Neural cell (in vitro differentiated cells): Measurements from ENCODE around the gene CACNA2D2. TPM values are rescaled to one million over a fixed set of nuclear protein-coding genes. Genes with fewer than 3 reads are reported as not detected.

ENCODE experiments used
- H2AFZ ChIP-seq: fragments of 200-600, 300-800 bp; sonication (generic), shearing (Covaris generic); 2 replicates; pipeline ENCODE4 v1.6.0; 2014; ENCODE audit warnings: low read depth, mild to moderate bottlenecking, antibody characterized with exemption, low read length, moderate library complexity
- H3F3A ChIP-seq: fragments of 200-600 bp; shearing (Covaris generic); 2 replicates; pipeline ENCODE4 v1.6.1; 2016; ENCODE audit warnings: mild to moderate bottlenecking, moderate library complexity, mixed read lengths, antibody characterized with exemption, low read length; ENCODE audit not compliant: insufficient read depth, poor library complexity, severe bottlenecking
- H3K27ac ChIP-seq: fragments of 200-600, 300-800 bp; sonication (generic), shearing (Covaris generic); 2 replicates; pipeline ENCODE4 v1.5.1; 2014; ENCODE audit warnings: mild to moderate bottlenecking, low read length, moderate library complexity
- H3K27me3 ChIP-seq: fragments of 300-800, 200-600 bp; sonication (generic), shearing (Covaris generic); 2 replicates; pipeline ENCODE4 v1.6.0; 2014; ENCODE audit warnings: mild to moderate bottlenecking, low read depth, low read length, moderate library complexity; ENCODE audit not compliant: insufficient read depth
- H3K36me3 ChIP-seq: fragments of 300-800, 200-600 bp; sonication (generic), shearing (Covaris generic); 2 replicates; pipeline ENCODE4 v1.5.1; 2014; ENCODE audit warnings: mild to moderate bottlenecking, antibody characterized with exemption, low read length, moderate library complexity; ENCODE audit not compliant: insufficient read depth
- H3K4me2 ChIP-seq: fragments of 300-800, 200-600 bp; sonication (generic), shearing (Covaris generic); 2 replicates; pipeline ENCODE4 v1.6.0; 2014; ENCODE audit warnings: mild to moderate bottlenecking, low read length
- H3K4me3 ChIP-seq: fragments of 300-800, 200-600 bp; sonication (generic), shearing (Covaris generic); 2 replicates; pipeline ENCODE4 v1.5.1; 2014; ENCODE audit warnings: mild to moderate bottlenecking, low read length, moderate library complexity
- H3K79me2 ChIP-seq: fragments of 200-600 bp; shearing (Covaris generic); replicated peaks from 2 replicates; pipeline ENCODE4 v1.6.0; 2014; ENCODE audit warnings: mild to moderate bottlenecking, low read length, moderate library complexity; ENCODE audit not compliant: insufficient read depth
- H3K9ac ChIP-seq: fragments of 300-800, 200-600 bp; sonication (generic), shearing (Covaris generic); 2 replicates; pipeline ENCODE4 v1.6.1; 2016; ENCODE audit warnings: mild to moderate bottlenecking, low read length, mixed read lengths
- H3K9me2 ChIP-seq: fragments of 200-600 bp; shearing (Covaris generic); 2 replicates; pipeline ENCODE4 v1.6.1; 2016; ENCODE audit warnings: mild to moderate bottlenecking, low read length, mixed read lengths; ENCODE audit not compliant: insufficient read depth
- H3K9me3 ChIP-seq: fragments of 200-600, 300-800 bp; sonication (generic), shearing (Covaris generic); 2 replicates; pipeline ENCODE4 v1.6.1; 2016; ENCODE audit warnings: mild to moderate bottlenecking, mixed run types, low read length, moderate library complexity, mixed read lengths
- H4K20me1 ChIP-seq: fragments of 200-600 bp; shearing (Covaris generic); 2 replicates; pipeline ENCODE4 v1.6.1; 2016; ENCODE audit warnings: mild to moderate bottlenecking, mixed run types; ENCODE audit not compliant: insufficient read depth
- EP300 ChIP-seq: fragments of 450-650 bp; conservative IDR thresholded peaks from 2 replicates; pipeline ENCODE4 v1.6.1; 2014; ENCODE audit warnings: antibody characterized with exemption, mild to moderate bottlenecking, moderate library complexity; ENCODE audit not compliant: poor library complexity, severe bottlenecking
- EZH2 ChIP-seq: fragments of 200-600, 300-800 bp; shearing (Covaris generic), sonication (generic); IDR thresholded peaks from 2 replicates; pipeline ENCODE4 v1.6.1; 2014; ENCODE audit warnings: antibody characterized with exemption, low read length, borderline replicate concordance, mild to moderate bottlenecking; ENCODE audit not compliant: insufficient read depth, poor library complexity, severe bottlenecking
- MXI1 ChIP-seq: fragments of 450-650 bp; conservative IDR thresholded peaks from 2 replicates; pipeline ENCODE4 v1.6.1; 2014; ENCODE audit warnings: antibody characterized with exemption, mild to moderate bottlenecking; ENCODE audit not compliant: poor library complexity, severe bottlenecking
- POLR2AphosphoS5 ChIP-seq: IDR thresholded peaks from 2 replicates; pipeline ENCODE4 v1.6.1; 2012
- RAD21 ChIP-seq: fragments of 450-650 bp; conservative IDR thresholded peaks from 2 replicates; pipeline ENCODE4 v1.6.1; 2014; ENCODE audit warnings: antibody characterized with exemption, mild to moderate bottlenecking, moderate library complexity
- SMC3 ChIP-seq: fragments of 450-650 bp; conservative IDR thresholded peaks from 2 replicates; pipeline ENCODE4 v1.6.1; 2014; ENCODE audit warnings: antibody characterized with exemption, mild to moderate bottlenecking, moderate library complexity; ENCODE audit not compliant: poor library complexity
- TAF1 ChIP-seq: IDR thresholded peaks from 2 replicates; pipeline ENCODE4 v1.6.1; 2012; ENCODE audit warnings: low read depth
- polyA plus RNA-seq: library from polyadenylated mRNA; depleted of rRNA; stranded (reverse); fragments of >200 nt; gene quantifications from 2 replicates; pipeline ENCODE4 v1.2.3, GENCODE V29; 2014
- TF ChIP-seq, protein P1 (sequence below): fragments of 450-650 bp; IDR thresholded peaks from 2 replicates; pipeline ENCODE4 v1.5.1; 2014; ENCODE audit warnings: antibody characterized with exemption, mild to moderate bottlenecking, moderate library complexity; ENCODE audit not compliant: poor library complexity, severe bottlenecking
- TF ChIP-seq, protein P2 (sequence below): IDR thresholded peaks from 2 replicates; pipeline ENCODE4 v1.6.1; 2012; ENCODE audit warnings: borderline replicate concordance

CACNA2D2 gene
- polyA plus RNA-seq, 1 donor from 2014 or later, result 7.8 TPM

DNA sequence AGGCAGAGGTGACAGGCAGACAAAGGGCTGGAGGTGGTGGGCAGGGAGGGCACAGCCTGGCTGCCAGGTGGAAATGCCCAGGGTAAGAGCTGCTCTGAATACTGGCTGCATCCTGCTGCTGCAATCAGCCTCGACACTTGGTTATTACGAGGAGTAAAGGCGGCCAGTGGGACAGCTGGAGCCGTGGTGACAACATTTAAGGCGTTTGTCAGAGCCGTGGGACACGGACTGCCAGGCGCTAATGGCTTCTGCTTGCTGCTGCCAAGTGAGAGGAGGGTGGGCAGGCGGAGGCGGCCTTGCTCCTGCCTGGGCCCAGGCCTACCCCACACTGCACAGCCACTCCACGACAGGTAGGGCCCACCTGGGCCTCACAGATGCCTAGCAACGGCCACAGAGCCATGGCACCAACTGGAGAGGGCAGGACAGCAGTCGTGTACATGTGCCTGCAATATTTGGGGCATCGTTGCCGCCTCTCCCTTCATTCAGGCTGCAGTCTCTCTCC, 94.9 kb downstream of the CACNA2D2 start:
- Histone ChIP-seq H3K27me3 (no peaks in the 10 kb centered on the region), H3K79me2 (no peaks in the 10 kb centered on the region), H3K9me2 (no peaks in the 10 kb centered on the region), H3K4me2 (no peak overlapping the region), H3K9ac (no peak overlapping the region), H3K9me3 (no peaks in the 10 kb centered on the region), H3K27ac (no peak overlapping the region), H2AFZ (no peak overlapping the region), H4K20me1 (no peaks in the 10 kb centered on the region), H3F3A (no peaks in the 10 kb centered on the region), H3K36me3 (no peaks in the 10 kb centered on the region), H3K4me3 (no peak overlapping the region)
- TF ChIP-seq, protein P1, sequence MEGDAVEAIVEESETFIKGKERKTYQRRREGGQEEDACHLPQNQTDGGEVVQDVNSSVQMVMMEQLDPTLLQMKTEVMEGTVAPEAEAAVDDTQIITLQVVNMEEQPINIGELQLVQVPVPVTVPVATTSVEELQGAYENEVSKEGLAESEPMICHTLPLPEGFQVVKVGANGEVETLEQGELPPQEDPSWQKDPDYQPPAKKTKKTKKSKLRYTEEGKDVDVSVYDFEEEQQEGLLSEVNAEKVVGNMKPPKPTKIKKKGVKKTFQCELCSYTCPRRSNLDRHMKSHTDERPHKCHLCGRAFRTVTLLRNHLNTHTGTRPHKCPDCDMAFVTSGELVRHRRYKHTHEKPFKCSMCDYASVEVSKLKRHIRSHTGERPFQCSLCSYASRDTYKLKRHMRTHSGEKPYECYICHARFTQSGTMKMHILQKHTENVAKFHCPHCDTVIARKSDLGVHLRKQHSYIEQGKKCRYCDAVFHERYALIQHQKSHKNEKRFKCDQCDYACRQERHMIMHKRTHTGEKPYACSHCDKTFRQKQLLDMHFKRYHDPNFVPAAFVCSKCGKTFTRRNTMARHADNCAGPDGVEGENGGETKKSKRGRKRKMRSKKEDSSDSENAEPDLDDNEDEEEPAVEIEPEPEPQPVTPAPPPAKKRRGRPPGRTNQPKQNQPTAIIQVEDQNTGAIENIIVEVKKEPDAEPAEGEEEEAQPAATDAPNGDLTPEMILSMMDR, result no peak
- no peak for TF ChIP-seq TAF1

DNA sequence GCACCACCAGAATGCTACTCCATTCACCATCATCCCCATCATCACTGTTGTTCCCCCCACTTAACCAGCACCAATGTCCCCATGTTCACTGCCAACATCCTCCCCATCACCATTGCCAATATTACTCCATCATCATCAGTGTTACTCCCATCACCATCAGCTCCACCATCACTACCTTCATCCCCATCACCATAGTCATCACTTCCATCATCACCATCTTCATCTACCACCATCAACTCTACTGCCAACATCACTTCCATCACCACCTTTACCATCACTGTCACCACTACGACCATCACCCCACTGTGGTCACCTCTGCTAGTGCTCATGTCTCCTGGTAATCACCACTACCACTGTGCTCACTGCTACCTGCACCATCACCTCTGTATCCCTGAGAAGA, 96.9 kb downstream of the CACNA2D2 start:
- Histone ChIP-seq H3K79me2 (no peaks in the 10 kb centered on the region), H3K36me3 (no peaks in the 10 kb centered on the region), H3F3A (no peaks in the 10 kb centered on the region), H3K27me3 (no peaks in the 10 kb centered on the region), H4K20me1 (no peaks in the 10 kb centered on the region), H3K27ac (no peak overlapping the region), H3K9ac (no peak overlapping the region), H3K9me2 (no peaks in the 10 kb centered on the region), H3K4me2 (no peak overlapping the region), H3K4me3 (no peak overlapping the region), H2AFZ (no peak overlapping the region), H3K9me3 (no peaks in the 10 kb centered on the region)
- TF ChIP-seq, protein P2, sequence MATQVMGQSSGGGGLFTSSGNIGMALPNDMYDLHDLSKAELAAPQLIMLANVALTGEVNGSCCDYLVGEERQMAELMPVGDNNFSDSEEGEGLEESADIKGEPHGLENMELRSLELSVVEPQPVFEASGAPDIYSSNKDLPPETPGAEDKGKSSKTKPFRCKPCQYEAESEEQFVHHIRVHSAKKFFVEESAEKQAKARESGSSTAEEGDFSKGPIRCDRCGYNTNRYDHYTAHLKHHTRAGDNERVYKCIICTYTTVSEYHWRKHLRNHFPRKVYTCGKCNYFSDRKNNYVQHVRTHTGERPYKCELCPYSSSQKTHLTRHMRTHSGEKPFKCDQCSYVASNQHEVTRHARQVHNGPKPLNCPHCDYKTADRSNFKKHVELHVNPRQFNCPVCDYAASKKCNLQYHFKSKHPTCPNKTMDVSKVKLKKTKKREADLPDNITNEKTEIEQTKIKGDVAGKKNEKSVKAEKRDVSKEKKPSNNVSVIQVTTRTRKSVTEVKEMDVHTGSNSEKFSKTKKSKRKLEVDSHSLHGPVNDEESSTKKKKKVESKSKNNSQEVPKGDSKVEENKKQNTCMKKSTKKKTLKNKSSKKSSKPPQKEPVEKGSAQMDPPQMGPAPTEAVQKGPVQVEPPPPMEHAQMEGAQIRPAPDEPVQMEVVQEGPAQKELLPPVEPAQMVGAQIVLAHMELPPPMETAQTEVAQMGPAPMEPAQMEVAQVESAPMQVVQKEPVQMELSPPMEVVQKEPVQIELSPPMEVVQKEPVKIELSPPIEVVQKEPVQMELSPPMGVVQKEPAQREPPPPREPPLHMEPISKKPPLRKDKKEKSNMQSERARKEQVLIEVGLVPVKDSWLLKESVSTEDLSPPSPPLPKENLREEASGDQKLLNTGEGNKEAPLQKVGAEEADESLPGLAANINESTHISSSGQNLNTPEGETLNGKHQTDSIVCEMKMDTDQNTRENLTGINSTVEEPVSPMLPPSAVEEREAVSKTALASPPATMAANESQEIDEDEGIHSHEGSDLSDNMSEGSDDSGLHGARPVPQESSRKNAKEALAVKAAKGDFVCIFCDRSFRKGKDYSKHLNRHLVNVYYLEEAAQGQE, result no peak
- TF ChIP-seq EZH2 (no peak), POLR2AphosphoS5 (no peak), EP300 (no peak), MXI1 (no peak), TAF1 (no peak), SMC3 (no peak)

DNA sequence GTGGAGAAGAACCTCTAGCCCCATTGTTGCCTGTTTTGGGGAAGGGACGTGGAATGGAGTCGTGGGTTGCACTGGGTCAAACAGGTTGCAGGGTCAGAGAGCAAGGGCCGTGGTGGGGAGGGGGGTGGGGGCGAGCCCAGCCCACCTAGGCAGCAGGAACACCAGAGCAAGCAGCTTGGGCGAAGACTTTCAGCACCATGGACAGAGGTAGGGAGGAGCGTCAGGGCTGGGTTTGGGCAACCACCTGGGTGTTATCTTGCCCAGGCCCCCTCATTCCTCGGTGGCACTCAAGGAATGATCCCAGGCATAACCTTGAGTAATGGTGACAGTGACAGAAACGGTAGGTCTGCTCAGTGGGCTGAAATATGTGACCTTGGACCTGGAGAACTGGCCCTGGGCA, 98.2 kb downstream of the CACNA2D2 start:
- H3K27ac ChIP-seq, result no peak overlapping the region
- H3K4me2 ChIP-seq, result no peak overlapping the region
- H3K4me3 ChIP-seq, result no peak overlapping the region
- H3K36me3 ChIP-seq, result no peaks in the 10 kb centered on the region
- H3K9me2 ChIP-seq, result no peaks in the 10 kb centered on the region
- no peak overlapping the region for H3K9ac ChIP-seq
- no peak overlapping the region for H2AFZ ChIP-seq
- no peaks in the 10 kb centered on the region for H3F3A ChIP-seq
- H3K9me3 ChIP-seq, result no peaks in the 10 kb centered on the region
- TF ChIP-seq EZH2, result no peak
- no peak for TF ChIP-seq TAF1
- no peak for TF ChIP-seq RAD21
- TF ChIP-seq MXI1, result no peak
- no peak for TF ChIP-seq EP300
- TF ChIP-seq SMC3, result no peak
- no peaks in the 10 kb centered on the region for H3K27me3 ChIP-seq
- no peaks in the 10 kb centered on the region for H3K79me2 ChIP-seq
- no peaks in the 10 kb centered on the region for H4K20me1 ChIP-seq
